Measurements from ENCODE around the gene ATF6.

DNA sequence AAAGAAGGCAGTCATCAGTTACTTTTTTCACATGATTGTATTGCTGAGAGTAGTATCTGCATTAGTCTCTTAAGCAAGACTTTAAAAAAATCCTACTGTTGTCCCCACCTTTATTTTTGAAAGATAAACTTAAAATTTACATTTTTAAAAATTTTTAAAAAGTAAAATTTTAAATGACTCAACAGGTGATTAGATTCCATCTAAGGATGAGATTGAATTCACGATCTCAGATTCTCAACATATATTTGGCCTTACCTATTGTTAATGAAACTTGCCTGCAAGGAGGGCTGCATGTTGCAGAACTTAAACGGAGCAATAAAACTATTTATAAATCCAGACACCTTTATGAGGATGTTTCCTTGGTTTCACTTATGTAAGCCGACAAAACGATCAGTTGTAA is 182.3 kb downstream of the ATF6 start:
- no peak for TF ChIP-seq GTF2A2 (tag; IDR thresholded peaks at IDR 0.05)
- no peak for TF ChIP-seq CEBPG (CRISPR knock-in tag; IDR thresholded peaks at IDR 0.05)
- no peak for TF ChIP-seq CEBPG (tag; conservative IDR thresholded peaks at IDR 0.05 in 1 of 2, IDR thresholded peaks at IDR 0.05 in 1 of 2)
- TF ChIP-seq ZFX (CRISPR knock-in tag; IDR thresholded peaks at IDR 0.05), result no peak
- TF ChIP-seq, protein P1, sequence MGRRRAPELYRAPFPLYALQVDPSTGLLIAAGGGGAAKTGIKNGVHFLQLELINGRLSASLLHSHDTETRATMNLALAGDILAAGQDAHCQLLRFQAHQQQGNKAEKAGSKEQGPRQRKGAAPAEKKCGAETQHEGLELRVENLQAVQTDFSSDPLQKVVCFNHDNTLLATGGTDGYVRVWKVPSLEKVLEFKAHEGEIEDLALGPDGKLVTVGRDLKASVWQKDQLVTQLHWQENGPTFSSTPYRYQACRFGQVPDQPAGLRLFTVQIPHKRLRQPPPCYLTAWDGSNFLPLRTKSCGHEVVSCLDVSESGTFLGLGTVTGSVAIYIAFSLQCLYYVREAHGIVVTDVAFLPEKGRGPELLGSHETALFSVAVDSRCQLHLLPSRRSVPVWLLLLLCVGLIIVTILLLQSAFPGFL (CRISPR knock-in tag; IDR thresholded peaks at IDR 0.05), result no peak
- TF ChIP-seq, protein P2, sequence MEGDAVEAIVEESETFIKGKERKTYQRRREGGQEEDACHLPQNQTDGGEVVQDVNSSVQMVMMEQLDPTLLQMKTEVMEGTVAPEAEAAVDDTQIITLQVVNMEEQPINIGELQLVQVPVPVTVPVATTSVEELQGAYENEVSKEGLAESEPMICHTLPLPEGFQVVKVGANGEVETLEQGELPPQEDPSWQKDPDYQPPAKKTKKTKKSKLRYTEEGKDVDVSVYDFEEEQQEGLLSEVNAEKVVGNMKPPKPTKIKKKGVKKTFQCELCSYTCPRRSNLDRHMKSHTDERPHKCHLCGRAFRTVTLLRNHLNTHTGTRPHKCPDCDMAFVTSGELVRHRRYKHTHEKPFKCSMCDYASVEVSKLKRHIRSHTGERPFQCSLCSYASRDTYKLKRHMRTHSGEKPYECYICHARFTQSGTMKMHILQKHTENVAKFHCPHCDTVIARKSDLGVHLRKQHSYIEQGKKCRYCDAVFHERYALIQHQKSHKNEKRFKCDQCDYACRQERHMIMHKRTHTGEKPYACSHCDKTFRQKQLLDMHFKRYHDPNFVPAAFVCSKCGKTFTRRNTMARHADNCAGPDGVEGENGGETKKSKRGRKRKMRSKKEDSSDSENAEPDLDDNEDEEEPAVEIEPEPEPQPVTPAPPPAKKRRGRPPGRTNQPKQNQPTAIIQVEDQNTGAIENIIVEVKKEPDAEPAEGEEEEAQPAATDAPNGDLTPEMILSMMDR (IDR thresholded peaks at IDR 0.05 in 2 of 3, conservative IDR thresholded peaks at IDR 0.05 in 1 of 3; ENCODE audit: insufficient read depth in 2 of 3, low read depth in 1 of 3, low read length in 3 of 3), result no peak
- TF ChIP-seq ADNP (tag; IDR thresholded peaks at IDR 0.05), result no peak
- TF ChIP-seq ZFP36 (IDR thresholded peaks at IDR 0.05; ENCODE audit: low read depth, low read length, partially characterized antibody), result no peak
- TF ChIP-seq MYC (IDR thresholded peaks at IDR 0.05; ENCODE audit: low read depth, low read length), result no peak
- no peak for TF ChIP-seq MYC (CRISPR knock-in tag; IDR thresholded peaks at IDR 0.05; ENCODE audit: borderline replicate concordance, low read depth)
- TF ChIP-seq, protein P3, sequence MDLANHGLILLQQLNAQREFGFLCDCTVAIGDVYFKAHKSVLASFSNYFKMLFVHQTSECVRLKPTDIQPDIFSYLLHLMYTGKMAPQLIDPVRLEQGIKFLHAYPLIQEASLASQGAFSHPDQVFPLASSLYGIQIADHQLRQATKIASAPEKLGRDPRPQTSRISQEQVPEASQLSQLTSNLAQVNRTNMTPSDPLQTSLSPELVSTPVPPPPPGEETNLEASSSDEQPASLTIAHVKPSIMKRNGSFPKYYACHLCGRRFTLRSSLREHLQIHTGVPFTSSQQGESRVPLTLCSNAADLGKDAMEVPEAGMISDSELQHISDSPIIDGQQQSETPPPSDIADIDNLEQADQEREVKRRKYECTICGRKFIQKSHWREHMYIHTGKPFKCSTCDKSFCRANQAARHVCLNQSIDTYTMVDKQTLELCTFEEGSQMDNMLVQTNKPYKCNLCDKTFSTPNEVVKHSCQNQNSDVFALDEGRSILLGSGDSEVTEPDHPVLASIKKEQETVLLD (IDR thresholded peaks at IDR 0.05), result no peak
- TF ChIP-seq HDGF (IDR thresholded peaks at IDR 0.05), result no peak
- TF ChIP-seq ZBTB8A (IDR thresholded peaks at IDR 0.05; ENCODE audit: partially characterized antibody), result no peak
- TF ChIP-seq POLR2A (conservative IDR thresholded peaks at IDR 0.05), result no peak
- TF ChIP-seq ZBED1 (IDR thresholded peaks at IDR 0.05), result no peak
